GM12891 (cell line): ENCODE results near the gene RCC1.
"Not testable (repeated sequence)": the region's sequence is repeated elsewhere in the genome, so short reads cannot be mapped to it uniquely, and the experiment has no call there.

ENCODE experiments used
- DNase-seq: peaks from one replicate; pipeline ENCODE4 v3.0.0; 2011; ENCODE audit warnings: low spot score; ENCODE audit not compliant: insufficient read length
- FAIRE-seq: peaks from 2 replicates; lab custom pipeline; 2011; peaks lifted over from hg19 to GRCh38; lab: Jason Lieb, UNC
- PAX5 ChIP-seq: IDR thresholded peaks from 2 replicates; pipeline ENCODE4 v1.6.1; 2011; ENCODE audit warnings: low read length, moderate library complexity, mild to moderate bottlenecking; ENCODE audit not compliant: insufficient read depth, severe bottlenecking
- POLR2A ChIP-seq: IDR thresholded peaks from 2 replicates; pipeline ENCODE4 v1.6.1; 2011; ENCODE audit warnings: low read depth, low read length, control low read depth
- POLR2AphosphoS5 ChIP-seq: IDR thresholded peaks from 2 replicates; pipeline ENCODE4 v1.6.1; 2011; ENCODE audit warnings: low read depth, low read length, control low read depth
- POU2F2 ChIP-seq: IDR thresholded peaks from 2 replicates; pipeline ENCODE4 v1.6.1; 2011; ENCODE audit warnings: low read depth, mild to moderate bottlenecking, control low read depth, low read length, moderate library complexity
- SPI1 ChIP-seq: IDR thresholded peaks from 2 replicates; pipeline ENCODE4 v1.6.1; 2011; ENCODE audit warnings: low read depth, low read length, control low read depth
- TAF1 ChIP-seq: IDR thresholded peaks from 2 replicates; pipeline ENCODE4 v1.6.1; 2011; ENCODE audit warnings: low read depth, low read length, control low read depth

The RCC1 gene

GRCh38 chr1:28571911-28572310 is 66.1 kb downstream of the RCC1 start:
- no peak for FAIRE-seq

GRCh38 chr1:28572891-28573290 is 67.0 kb downstream of the RCC1 start:
- not testable (repeated sequence) for DNase-seq, FAIRE-seq

More at GRCh38 chr1:28571911-28572310, 66.1 kb downstream of the RCC1 start:
- no peak for DNase-seq
- TF ChIP-seq POLR2A: no peak
- TF ChIP-seq PAX5: no peak
- TF ChIP-seq POU2F2: no peak
- TF ChIP-seq POLR2AphosphoS5: no peak
- no peak for TF ChIP-seq SPI1
- TF ChIP-seq TAF1: no peak

GRCh38 chr1:28573564-28573963 is 67.7 kb downstream of the RCC1 start:
- TF ChIP-seq POU2F2 (no peak), TAF1 (no peak), POLR2A (no peak), POLR2AphosphoS5 (no peak), PAX5 (no peak), SPI1 (no peak)
- DNase-seq (no peak), FAIRE-seq (no peak)

- no peak for DNase-seq
- TF ChIP-seq POU2F2 (peak; percentile 23; the same call in 1 of the 2 replicates), POLR2A (peak; percentile 78), POLR2AphosphoS5 (no peak), SPI1 (peak; percentile 50; the same call in 1 of the 2 replicates)
- no peak for FAIRE-seq
These were observed 71.3 kb downstream of the RCC1 start for GRCh38 chr1:28577052-28577678.

GRCh38 chr1:28577738-28578536 is 72.1 kb downstream of the RCC1 start:
- TF ChIP-seq POLR2A (no peak; the same call in 1 of the 2 replicates), SPI1 (no peak), POLR2AphosphoS5 (peak; percentile 48; the same call in 1 of the 2 replicates), POU2F2 (peak; percentile 41; the same call in 1 of the 2 replicates)
- FAIRE-seq (no peak), DNase-seq (no peak)

- TF ChIP-seq PAX5 (no peak), POLR2AphosphoS5 (no peak), TAF1 (no peak), POU2F2 (no peak), POLR2A (no peak), SPI1 (no peak)
- DNase-seq (no peak), FAIRE-seq (no peak)
These were observed 72.9 kb downstream of the RCC1 start for GRCh38 chr1:28578696-28579218.

- no peak for FAIRE-seq
- TF ChIP-seq PAX5 (no peak), TAF1 (no peak), POU2F2 (no peak), SPI1 (no peak), POLR2A (no peak), POLR2AphosphoS5 (no peak)
- DNase-seq: no peak
These were observed 73.6 kb downstream of the RCC1 start for GRCh38 chr1:28579401-28579800.

- DNase-seq: no peak
- no peak; the same call in none of the 2 replicates for TF ChIP-seq POLR2AphosphoS5
- TF ChIP-seq POLR2A: no peak
- TF ChIP-seq TAF1: no peak
- TF ChIP-seq SPI1: no peak
- no peak; the same call in 1 of the 2 replicates for TF ChIP-seq POU2F2
- TF ChIP-seq PAX5: no peak
- no peak for FAIRE-seq
These were observed 75.1 kb downstream of the RCC1 start for GRCh38 chr1:28580722-28581530.

GRCh38 chr1:28581531-28582247 is 75.8 kb downstream of the RCC1 start:
- DNase-seq (peak; percentile 91), FAIRE-seq (peak; percentile 91)
- peak; percentile 100 for TF ChIP-seq TAF1
- peak; percentile 100 for TF ChIP-seq POLR2AphosphoS5
- TF ChIP-seq POLR2A: peak; percentile 100
- peak; percentile 97 for TF ChIP-seq POU2F2
- no peak for TF ChIP-seq SPI1
- TF ChIP-seq PAX5: no peak
